Loucy (cell line): ENCODE measurements around the gene TSC2.

Experiments used
- H2AFZ ChIP-seq: fragments of 200-600 bp; sonication (generic); 2 replicates; pipeline ENCODE4 v1.6.0; 2016; ENCODE audit warnings: antibody characterized with exemption, mild to moderate bottlenecking, low read length, moderate library complexity
- H3F3A ChIP-seq: fragments of 200-600 bp; 2 replicates; pipeline ENCODE4 v1.6.0; 2016; ENCODE audit warnings: antibody characterized with exemption, low read depth, mild to moderate bottlenecking
- H3K27me3 ChIP-seq: fragments of 200-600 bp; sonication (generic); 2 replicates; pipeline ENCODE4 v1.6.1; 2014; ENCODE audit warnings: low read length, mild to moderate bottlenecking; ENCODE audit not compliant: insufficient read depth, poor library complexity, severe bottlenecking
- H3K36me3 ChIP-seq: fragments of 200-600 bp; sonication (generic); 2 replicates; pipeline ENCODE4 v1.6.1; 2016; ENCODE audit warnings: low read length; ENCODE audit not compliant: insufficient read depth
- H3K4me1 ChIP-seq: fragments of 200-600 bp; sonication (generic); 2 replicates; pipeline ENCODE4 v1.5.1; 2014; ENCODE audit warnings: low read length, mild to moderate bottlenecking; ENCODE audit not compliant: insufficient read depth, poor library complexity, severe bottlenecking
- H3K4me2 ChIP-seq: fragments of 200-600 bp; sonication (generic); 2 replicates; pipeline ENCODE4 v1.6.0; 2014; ENCODE audit warnings: antibody characterized with exemption, low read length, low read depth, mild to moderate bottlenecking; ENCODE audit not compliant: poor library complexity, severe bottlenecking
- H3K4me3 ChIP-seq: fragments of 200-600 bp; sonication (generic); 2 replicates; pipeline ENCODE4 v1.5.1; 2014; ENCODE audit warnings: low read length, mild to moderate bottlenecking, mixed read lengths; ENCODE audit not compliant: poor library complexity, severe bottlenecking
- H3K79me2 ChIP-seq: fragments of 200-600 bp; sonication (generic); 2 replicates; pipeline ENCODE4 v1.6.1; 2014; ENCODE audit warnings: low read length; ENCODE audit not compliant: insufficient read depth
- H3K9ac ChIP-seq: fragments of 200-600 bp; sonication (generic); 2 replicates; pipeline ENCODE4 v1.6.0; 2014; ENCODE audit warnings: mild to moderate bottlenecking, low read depth, low read length, moderate library complexity; ENCODE audit not compliant: poor library complexity, severe bottlenecking
- H3K9me2 ChIP-seq: fragments of 200-600 bp; sonication (generic); replicated peaks from 2 replicates; pipeline ENCODE4 v1.6.1; 2016; ENCODE audit warnings: low read depth, low read length, mixed read lengths
- H3K9me3 ChIP-seq: fragments of 200-600 bp; sonication (generic); 2 replicates; pipeline ENCODE4 v1.6.1; 2014; ENCODE audit warnings: mild to moderate bottlenecking, antibody characterized with exemption, low read length, low read depth; ENCODE audit not compliant: insufficient read depth
- H4K20me1 ChIP-seq: fragments of 200-600 bp; sonication (generic); 2 replicates; pipeline ENCODE4 v1.6.0; 2014; ENCODE audit warnings: antibody characterized with exemption, low read length, mild to moderate bottlenecking; ENCODE audit not compliant: insufficient read depth, poor library complexity, severe bottlenecking
- CTCF ChIP-seq: fragments of 200-600 bp; sonication (generic); conservative IDR thresholded peaks from 2 replicates; pipeline ENCODE4 v1.5.1; 2014; ENCODE audit warnings: mild to moderate bottlenecking, antibody characterized with exemption, low read length
- EZH2phosphoT487 ChIP-seq: fragments of 200-600 bp; IDR thresholded peaks from 2 replicates; pipeline ENCODE4 v1.6.1; 2018; ENCODE audit warnings: antibody characterized with exemption, mild to moderate bottlenecking, moderate library complexity, borderline replicate concordance

TSC2 gene

DNA sequence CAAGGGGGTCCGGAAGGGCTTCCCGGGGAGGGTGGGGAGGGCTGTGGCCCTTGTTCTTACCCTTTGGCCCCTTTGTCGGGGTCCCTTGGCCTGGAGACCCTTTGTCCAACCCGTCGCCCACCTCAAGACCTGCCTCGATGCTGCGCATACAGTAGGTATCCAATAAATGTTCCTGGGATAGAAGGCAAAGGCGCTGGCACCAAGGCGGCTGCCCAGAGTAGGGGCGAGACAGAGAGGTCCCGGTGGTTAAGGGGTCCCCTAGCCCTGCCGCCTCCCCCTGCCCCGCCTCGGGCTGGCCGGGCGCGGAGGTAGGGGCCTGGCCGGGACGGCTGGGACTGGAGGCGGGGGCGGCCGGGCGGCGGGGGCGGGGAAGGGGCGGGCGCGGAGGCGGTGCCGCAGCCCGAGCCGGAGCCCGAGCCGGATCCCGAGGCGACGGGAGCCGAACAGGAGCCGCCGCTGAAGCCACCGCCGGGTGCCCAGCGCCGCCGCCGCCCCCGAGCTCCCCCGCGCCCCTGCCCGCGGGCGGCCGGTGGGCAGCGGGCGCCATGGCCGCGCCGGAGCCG is 21.2 kb upstream of the TSC2 start, which contains the start of gene NHERF2:
Gene NHERF2, plus strand, starts transcription at position 442 of the 563 bp plus-strand sequence. Its CDS starts 104 bp downstream, at position 546.
- no peaks in the 10 kb centered on the region for H3K36me3 ChIP-seq
- no peaks in the 10 kb centered on the region for H3F3A ChIP-seq
- H3K4me2 ChIP-seq, result peak within 1 kb of the TSS; percentile 27
- TF ChIP-seq CTCF (no peak), EZH2phosphoT487 (no peak)
- H2AFZ ChIP-seq, result no peak within 1 kb of the TSS
- H3K9me2 ChIP-seq, result no peaks in the 10 kb centered on the region
- H4K20me1 ChIP-seq, result no peaks in the 10 kb centered on the region
- H3K4me3 ChIP-seq, result peak within 1 kb of the TSS; percentile 38
- H3K9ac ChIP-seq, result no peak within 1 kb of the TSS
- peaks cover 4% of the 10 kb centered on the region for H3K27me3 ChIP-seq
- H3K4me1 ChIP-seq, result peaks cover 10% of the 10 kb centered on the region
- H3K79me2 ChIP-seq, result no peaks in the 10 kb centered on the region
- no peaks in the 10 kb centered on the region for H3K9me3 ChIP-seq

- H3K4me3 ChIP-seq, result peak overlapping the region; percentile 38
- no peaks in the 10 kb centered on the region for H3K9me2 ChIP-seq
- H3K4me2 ChIP-seq, result peak overlapping the region; percentile 27
- H3F3A ChIP-seq, result no peaks in the 10 kb centered on the region
- peaks cover 10% of the 10 kb centered on the region for H3K4me1 ChIP-seq
- no peaks in the 10 kb centered on the region for H4K20me1 ChIP-seq
- no peaks in the 10 kb centered on the region for H3K36me3 ChIP-seq
- H3K79me2 ChIP-seq, result no peaks in the 10 kb centered on the region
- H3K9me3 ChIP-seq, result no peaks in the 10 kb centered on the region
- TF ChIP-seq CTCF, result no peak
- TF ChIP-seq EZH2phosphoT487, result no peak
- H3K9ac ChIP-seq, result no peak overlapping the region
- peaks cover 4% of the 10 kb centered on the region for H3K27me3 ChIP-seq
- H2AFZ ChIP-seq, result no peak overlapping the region
Observed at GRCh38 chr16:2027024-2028010, 20.5 kb upstream of the TSC2 start.

DNA sequence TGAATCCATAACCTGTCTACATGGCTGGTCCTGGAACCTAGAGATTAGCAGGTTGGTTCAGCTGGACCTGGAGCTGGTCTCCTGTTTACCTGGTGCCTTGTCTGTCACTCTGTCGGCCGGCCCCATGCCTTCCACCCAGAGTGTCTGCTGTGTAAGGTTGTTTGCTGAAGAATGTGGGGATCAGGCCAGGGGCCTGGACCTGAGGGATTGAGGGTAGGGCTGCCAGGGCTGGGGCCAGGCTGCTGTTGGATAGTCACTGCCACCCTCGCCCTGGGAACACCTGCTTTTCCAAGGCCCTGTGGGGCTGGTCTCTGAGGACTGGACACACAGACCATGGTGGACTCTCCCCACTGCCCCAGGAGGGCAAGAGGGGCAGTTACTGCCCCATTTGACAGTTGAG is 19.6 kb upstream of the TSC2 start:
- TF ChIP-seq CTCF (no peak), EZH2phosphoT487 (no peak)
- Histone ChIP-seq H3K4me2 (no peak overlapping the region), H3K9me3 (no peaks in the 10 kb centered on the region), H3F3A (no peaks in the 10 kb centered on the region), H3K9me2 (no peaks in the 10 kb centered on the region), H2AFZ (no peak overlapping the region), H3K36me3 (no peaks in the 10 kb centered on the region), H3K9ac (no peak overlapping the region), H3K4me3 (no peak overlapping the region), H3K27me3 (peaks cover 4% of the 10 kb centered on the region), H3K79me2 (no peaks in the 10 kb centered on the region), H4K20me1 (no peaks in the 10 kb centered on the region), H3K4me1 (peaks cover 5% of the 10 kb centered on the region)
